Umbilical cord (tissue), 2 donors: ENCODE results near the gene PAM. TPM values are rescaled to one million over a fixed set of nuclear protein-coding genes. Genes with fewer than 3 reads are reported as not detected.
"Not testable (repeated sequence)": the region's sequence is repeated elsewhere in the genome, so short reads cannot be mapped to it uniquely, and the experiment has no call there.

Source experiments
- DNase-seq: peaks from one replicate; pipeline ENCODE4 v3.0.0-alpha.2; 2015; ENCODE audit warnings: low spot score
- total RNA-seq: library from RNA; depleted of rRNA; stranded (reverse); fragments of >200 nt; gene quantifications from one replicate; pipeline ENCODE4 v1.2.3, GENCODE V29; 2014; ENCODE audit warnings: low replicate concordance; ENCODE audit not compliant: insufficient read depth

PAM gene
- total RNA-seq, 1 donor from 2014 or later, result 143 TPM

- DNase-seq, result not testable (repeated sequence)
These were observed 291.6 kb downstream of the PAM start for GRCh38 chr5:103046706-103047105.

- no peak for DNase-seq
These were observed 302.4 kb downstream of the PAM start for GRCh38 chr5:103057208-103058130.

- DNase-seq, result no peak
These were observed 304.4 kb downstream of the PAM start for GRCh38 chr5:103059525-103059924.

GRCh38 chr5:103060424-103060954 lies 305.4 kb downstream of the PAM start:
- peak; percentile 40 for DNase-seq

GRCh38 chr5:103066326-103066725 lies 311.2 kb downstream of the PAM start:
- DNase-seq, result no peak

GRCh38 chr5:103073500-103073899 lies 318.4 kb downstream of the PAM start:
- not testable (repeated sequence) for DNase-seq

GRCh38 chr5:103075442-103075841 lies 320.3 kb downstream of the PAM start:
- no peak for DNase-seq
